Adrenal gland (tissue), 12 donors: ENCODE data around the gene SFRP5. TPM values are rescaled to one million over a fixed set of nuclear protein-coding genes. Genes with fewer than 3 reads are reported as not detected.

Experiments
- DNase-seq, 7 donors: peaks; one replicate each; pipeline ENCODE4 v3.0.0-alpha.2; 2019 to 2020
- H3K27ac ChIP-seq, 5 donors: fragments of 200-600 bp; sonication (generic) in 4 of 5; 1 replicate in 3 of 5; 2 replicates in 2 of 5; pipeline versions ENCODE4 v1.5.1 to v1.8.0; 2016 to 2020; ENCODE audit warnings: mild to moderate bottlenecking in 1 of 5
- H3K27me3 ChIP-seq: fragments of 200-600 bp; 2 replicates; pipeline ENCODE4 v1.8.0; 2021
- H3K36me3 ChIP-seq, 2 donors: fragments of 200-600 bp; replicated peaks in 1 of 2; 1 replicate in 1 of 2; 2 replicates in 1 of 2; pipeline versions ENCODE4 v1.5.1 to v1.8.0; 2018 to 2022
- H3K4me1 ChIP-seq, 2 donors: fragments of 200-600 bp; replicated peaks in 1 of 2; 1 replicate in 1 of 2; 2 replicates in 1 of 2; pipeline versions ENCODE4 v1.5.1 to v1.8.0; 2018 to 2021
- H3K4me3 ChIP-seq, 4 donors: fragments of 200-600 bp; sonication (generic) in 3 of 4; one replicate each; pipeline ENCODE4 v1.5.1; 2016 to 2018
- H3K9me3 ChIP-seq, 3 donors: fragments of 200-600 bp; sonication (generic) in 1 of 3; replicated peaks in 1 of 3; 1 replicate in 2 of 3; 2 replicates in 1 of 3; pipeline versions ENCODE4 v1.5.1 to v1.8.0; 2016 to 2021
- CTCF ChIP-seq, 6 experiments: fragments of 450-650 bp in 4 of 6; fragments of 200-600 bp in 2 of 6; sonication (generic) in 1 of 6; IDR thresholded peaks; 1 replicate in 5 of 6; 2 replicates in 1 of 6; pipeline versions ENCODE4 v1.5.1 to v1.8.0; 2016 to 2021; ENCODE audit warnings: antibody characterized with exemption in 6 of 6, mild to moderate bottlenecking in 2 of 6, moderate library complexity in 1 of 6
- POLR2A ChIP-seq, 2 donors: fragments of 450-650 bp; IDR thresholded peaks; one replicate each; pipeline ENCODE4 v1.6.1; 2017; ENCODE audit warnings: antibody characterized with exemption in 2 of 2, mild to moderate bottlenecking in 2 of 2, moderate library complexity in 1 of 2
- WGBS, 4 donors: extraction: QIAGEN DNeasy Blood & Tissue Kit in 2 of 4; methylation state at CpG; one replicate each; pipeline versions ENCODE4 v1.1.5 to v1.1.7; 2013 to 2017; 5-methylcytosine and 5-hydroxymethylcytosine counted together
- intact Hi-C, 2 donors: fragments of 100-400 bp; cut with DNase I; formaldehyde crosslinking; loops; one replicate each; pipeline versions ENCODE4 v1.14.1 to v1.15.0; 2022 to 2023
- polyA plus RNA-seq, 3 donors: library from polyadenylated mRNA; stranded (reverse); fragments of 200-250 nt in 2 of 3; fragments of 350-450 nt in 1 of 3; fragmentation: Illumina TruSeq in 1 of 3; extraction: RNeasy Lipid Tissue Mini Kit (QIAGEN cat#74804) in 1 of 3; gene quantifications; one replicate each; pipeline ENCODE4 v1.2.3, GENCODE V29; 2013 to 2014
- total RNA-seq, 9 donors: library from RNA; depleted of rRNA in 4 of 9; stranded (reverse); fragments of >200 nt in 4 of 9; fragments of 120-200 nt in 1 of 9; fragmentation: NEBNext Ultra II Directional in 1 of 9; extraction: Animal tissue kit (Norgen Biotek cat#: 25700) in 1 of 9; gene quantifications; one replicate each; pipeline versions ENCODE4 v1.1.0 to v1.2.4, GENCODE V29; 2013 to 2023
- donor health status: healthy with polysubstance abuse.
- donor health status: Bipolar disorder and iron deficiency.
- donor health status: DM: yes; HTN: yes; CAD: no.
- donor health status: DM: no; HTN: no; CAD: no.
- donor health status: DM: no; HTN: no; CAD: no.
- donor health status: DM: yes; HTN: yes; CAD: no.

The SFRP5 gene
- total and polyA plus RNA-seq, 12 donors = 0.22 to 43.4 (median 5.2) TPM

- Histone ChIP-seq H3K27me3 (peaks cover 18% of the 10 kb centered on the region), H3K4me3 (no peak overlapping the region), H3K27ac (no peak overlapping the region), H3K36me3 (no peaks in the 10 kb centered on the region), H3K4me1 (no peaks in the 10 kb centered on the region), H3K9me3 (no peaks in the 10 kb centered on the region)
- intact Hi-C loops = no loop called here
- TF ChIP-seq CTCF (IDR thresholded peaks at IDR 0.05) (no peak), POLR2A (IDR thresholded peaks at IDR 0.05) (no peak)
- WGBS, 4 donors = 84 to 90% (median 85%) methylated on average over 18 to 22 of the region's 22 CpGs
- DNase-seq = no peak
Observed at GRCh38 chr10:97766996-97767924, 4.5 kb downstream of the SFRP5 start.

GRCh38 chr10:97766106-97766810 is 5.5 kb downstream of the SFRP5 start:
- H3K36me3 ChIP-seq = no peaks in the 10 kb centered on the region
- no peaks in the 10 kb centered on the region for H3K9me3 ChIP-seq
- H3K27me3 ChIP-seq = peaks cover 15% of the 10 kb centered on the region
- 80 to 93% (median 87%) methylated on average over 2 to 13 of the region's 13 CpGs for WGBS, 4 donors
- DNase-seq = no peak
- no peak overlapping the region for H3K4me3 ChIP-seq
- no peaks in the 10 kb centered on the region for H3K4me1 ChIP-seq
- no peak for TF ChIP-seq POLR2A (IDR thresholded peaks at IDR 0.05)
- no peak overlapping the region for H3K27ac ChIP-seq
- intact Hi-C loops = no loop called here

GRCh38 chr10:97765201-97765600 is 6.6 kb downstream of the SFRP5 start:
- H3K9me3 ChIP-seq = no peaks in the 10 kb centered on the region
- TF ChIP-seq POLR2A (IDR thresholded peaks at IDR 0.05) = no peak
- TF ChIP-seq CTCF (IDR thresholded peaks at IDR 0.05) = no peak
- intact Hi-C loops = no loop called here
- H3K4me3 ChIP-seq = no peak overlapping the region
- DNase-seq = no peak
- H3K36me3 ChIP-seq = peaks cover 0 to 6% of the 10 kb centered on the region in 2 donors
- peaks cover 5% of the 10 kb centered on the region for H3K27me3 ChIP-seq
- H3K4me1 ChIP-seq = no peaks in the 10 kb centered on the region
- H3K27ac ChIP-seq = no peak overlapping the region
- 77 to 98% (median 94%) methylated on average over 8 to 15 of the region's 15 CpGs for WGBS, 4 donors

- Histone ChIP-seq H3K27me3 (no peaks in the 10 kb centered on the region), H3K27ac (no peak overlapping the region), H3K9me3 (no peaks in the 10 kb centered on the region), H3K36me3 (peaks cover 0 to 11% of the 10 kb centered on the region in 2 donors), H3K4me1 (no peaks in the 10 kb centered on the region), H3K4me3 (no peak overlapping the region)
- TF ChIP-seq POLR2A (IDR thresholded peaks at IDR 0.05) (no peak), CTCF (IDR thresholded peaks at IDR 0.05) (no peak)
- 76 to 93% (median 85%) methylated on average over 4 to 7 of the region's 7 CpGs for WGBS, 4 donors
- no peak for DNase-seq
- intact Hi-C loops = no loop called here
Observed at GRCh38 chr10:97764519-97764931, 7.3 kb downstream of the SFRP5 start.
